Measurements from ENCODE around the gene AJAP1. TPM values are rescaled to one million over a fixed set of nuclear protein-coding genes. Genes with fewer than 3 reads are reported as not detected.

AJAP1 gene
- total RNA-seq, 2 experiments from 2014 or later = 0.39 to 0.47 TPM

GRCh38 chr1:4805987-4806386 is 151.6 kb downstream of the AJAP1 start:
- no peak for DNase-seq
- no peak overlapping the region for H3K4me3 ChIP-seq (ENCODE audit: low read length)
- POLR2A ChIA-PET = no interaction called here
- no peaks in the 10 kb centered on the region for H3K27me3 ChIP-seq (ENCODE audit: control insufficient read depth in 1 of 2, insufficient read depth in 2 of 2, low read length in 2 of 2)
- no peaks in the 10 kb centered on the region for H3K4me1 ChIP-seq (ENCODE audit: insufficient read depth, low read length)
- Mint-ChIP-seq H3K27ac (no peak overlapping the region), H3K4me3 (no peak overlapping the region), H3K4me1 (ENCODE audit: low read depth) (no peaks in the 10 kb centered on the region), H3K9me3 (no peaks in the 10 kb centered on the region), H3K36me3 (ENCODE audit: low read depth) (no peaks in the 10 kb centered on the region), H3K27me3 (peaks cover 41% of the 10 kb centered on the region)
- no peaks in the 10 kb centered on the region for H3K36me3 ChIP-seq (ENCODE audit: insufficient read depth, low read length)
- CTCF ChIA-PET = no interaction called here
- ATAC-seq (ENCODE audit: poor library complexity) = no peak
- peaks cover 0 to 4% of the 10 kb centered on the region in 2 experiments for H3K9me3 ChIP-seq (ENCODE audit: control insufficient read depth in 1 of 2, insufficient read depth in 1 of 2, low read length in 2 of 2)
- intact Hi-C loops (cut with DNase I, micrococcal nuclease) = no loop called here
- no peak overlapping the region for H3K27ac ChIP-seq (ENCODE audit: low read depth in 1 of 2, low read length in 2 of 2)
- TF ChIP-seq, protein P1, sequence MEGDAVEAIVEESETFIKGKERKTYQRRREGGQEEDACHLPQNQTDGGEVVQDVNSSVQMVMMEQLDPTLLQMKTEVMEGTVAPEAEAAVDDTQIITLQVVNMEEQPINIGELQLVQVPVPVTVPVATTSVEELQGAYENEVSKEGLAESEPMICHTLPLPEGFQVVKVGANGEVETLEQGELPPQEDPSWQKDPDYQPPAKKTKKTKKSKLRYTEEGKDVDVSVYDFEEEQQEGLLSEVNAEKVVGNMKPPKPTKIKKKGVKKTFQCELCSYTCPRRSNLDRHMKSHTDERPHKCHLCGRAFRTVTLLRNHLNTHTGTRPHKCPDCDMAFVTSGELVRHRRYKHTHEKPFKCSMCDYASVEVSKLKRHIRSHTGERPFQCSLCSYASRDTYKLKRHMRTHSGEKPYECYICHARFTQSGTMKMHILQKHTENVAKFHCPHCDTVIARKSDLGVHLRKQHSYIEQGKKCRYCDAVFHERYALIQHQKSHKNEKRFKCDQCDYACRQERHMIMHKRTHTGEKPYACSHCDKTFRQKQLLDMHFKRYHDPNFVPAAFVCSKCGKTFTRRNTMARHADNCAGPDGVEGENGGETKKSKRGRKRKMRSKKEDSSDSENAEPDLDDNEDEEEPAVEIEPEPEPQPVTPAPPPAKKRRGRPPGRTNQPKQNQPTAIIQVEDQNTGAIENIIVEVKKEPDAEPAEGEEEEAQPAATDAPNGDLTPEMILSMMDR (IDR thresholded peaks at IDR 0.05) = no peak

GRCh38 chr1:4820543-4820942 is 166.1 kb downstream of the AJAP1 start:
- Mint-ChIP-seq H3K27me3 (no peaks in the 10 kb centered on the region), H3K4me1 (ENCODE audit: low read depth) (no peaks in the 10 kb centered on the region), H3K36me3 (ENCODE audit: low read depth) (no peaks in the 10 kb centered on the region), H3K27ac (no peak overlapping the region), H3K9me3 (peaks cover 7% of the 10 kb centered on the region), H3K4me3 (no peak overlapping the region)
- no peak for DNase-seq
- H3K27me3 ChIP-seq (ENCODE audit: control insufficient read depth in 1 of 2, insufficient read depth in 2 of 2, low read length in 2 of 2) = peaks cover 0 to 2% of the 10 kb centered on the region in 2 experiments
- intact Hi-C loops (cut with DNase I, micrococcal nuclease) = no loop called here
- ChIA-PET POLR2A (no interaction called here), CTCF (no interaction called here)
- ATAC-seq (ENCODE audit: poor library complexity) = no peak
- no peaks in the 10 kb centered on the region for H3K36me3 ChIP-seq (ENCODE audit: insufficient read depth, low read length)
- H3K27ac ChIP-seq (ENCODE audit: low read depth in 1 of 2, low read length in 2 of 2) = no peak overlapping the region
- TF ChIP-seq, protein P1 (IDR thresholded peaks at IDR 0.05) = no peak
- no peak overlapping the region for H3K4me3 ChIP-seq (ENCODE audit: low read length)
- H3K9me3 ChIP-seq (ENCODE audit: control insufficient read depth in 1 of 2, insufficient read depth in 1 of 2, low read length in 2 of 2) = peaks cover 0 to 6% of the 10 kb centered on the region in 2 experiments
- no peaks in the 10 kb centered on the region for H3K4me1 ChIP-seq (ENCODE audit: insufficient read depth, low read length)

GRCh38 chr1:4825800-4826450 is 171.5 kb downstream of the AJAP1 start:
- no peaks in the 10 kb centered on the region for H3K4me1 ChIP-seq (ENCODE audit: insufficient read depth, low read length)
- no peak overlapping the region for H3K4me3 Mint-ChIP-seq
- no peaks in the 10 kb centered on the region for H3K4me1 Mint-ChIP-seq (ENCODE audit: low read depth)
- H3K9me3 ChIP-seq (ENCODE audit: control insufficient read depth in 1 of 2, insufficient read depth in 1 of 2, low read length in 2 of 2) = no peaks in the 10 kb centered on the region
- ATAC-seq (ENCODE audit: poor library complexity) (no peak), DNase-seq (peak in 2 of 14 experiments; percentile 3 to 6)
- H3K4me3 ChIP-seq (ENCODE audit: low read length) = no peak overlapping the region
- H3K27ac Mint-ChIP-seq = no peak overlapping the region
- peaks cover 8% of the 10 kb centered on the region for H3K27me3 Mint-ChIP-seq
- POLR2A ChIA-PET = no interaction called here
- H3K9me3 Mint-ChIP-seq = peaks cover 4% of the 10 kb centered on the region
- TF ChIP-seq, protein P1 (IDR thresholded peaks at IDR 0.05) = no peak
- intact Hi-C loops (cut with DNase I, micrococcal nuclease) = no loop called here
- no peaks in the 10 kb centered on the region for H3K36me3 Mint-ChIP-seq (ENCODE audit: low read depth)
- H3K27me3 ChIP-seq (ENCODE audit: control insufficient read depth in 1 of 2, insufficient read depth in 2 of 2, low read length in 2 of 2) = no peaks in the 10 kb centered on the region
- H3K27ac ChIP-seq (ENCODE audit: low read depth in 1 of 2, low read length in 2 of 2) = no peak overlapping the region
- CTCF ChIA-PET = no interaction called here
- no peaks in the 10 kb centered on the region for H3K36me3 ChIP-seq (ENCODE audit: insufficient read depth, low read length)
